Measurements from ENCODE around the gene HRH2.
"Not testable (repeated sequence)": the region's sequence is repeated elsewhere in the genome, so short reads cannot be mapped to it uniquely, and the experiment has no call there.

Gene HRH2

DNA sequence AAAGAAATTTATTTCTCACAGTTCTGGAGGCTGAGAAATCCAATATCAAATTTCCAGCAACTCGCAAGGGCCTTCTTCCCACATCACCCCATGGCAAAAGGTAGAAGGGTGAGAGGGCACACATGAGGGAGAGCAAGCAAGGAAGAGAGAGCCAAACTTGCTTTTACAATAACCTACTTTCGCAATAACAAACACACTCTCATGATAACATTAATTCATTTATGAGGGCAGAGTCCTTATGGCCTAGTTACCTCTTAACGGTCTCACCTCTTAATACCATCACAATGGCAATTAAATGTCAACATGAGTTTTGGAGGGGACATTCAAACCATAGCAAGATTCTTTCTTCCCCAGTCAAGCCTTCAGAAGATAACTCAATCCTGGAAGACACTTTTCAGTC, 11.6 kb upstream of the HRH2 start:
- DNase-seq (ENCODE audit: low read depth): no peak

DNA sequence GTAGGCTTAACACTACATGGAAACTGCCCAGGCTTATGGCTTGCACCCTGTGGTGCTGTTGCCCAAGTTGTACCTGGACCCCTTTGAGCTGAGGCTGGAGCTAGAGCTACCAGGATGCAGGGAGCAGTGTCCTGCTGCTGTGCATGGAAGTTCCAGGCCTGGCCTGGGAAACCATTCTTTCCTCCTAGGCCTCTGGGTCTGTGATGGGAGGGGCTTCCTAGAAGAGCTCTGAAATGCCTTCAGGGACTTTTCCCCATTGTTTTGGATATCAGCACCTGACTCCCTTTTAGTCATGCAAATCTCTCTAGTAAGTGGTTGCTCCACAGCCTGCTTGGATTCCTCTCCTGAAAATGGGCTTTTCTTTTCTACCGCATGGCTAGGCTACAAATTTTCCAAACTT, 7.9 kb upstream of the HRH2 start:
- DNase-seq (ENCODE audit: low read depth): no peak

DNA sequence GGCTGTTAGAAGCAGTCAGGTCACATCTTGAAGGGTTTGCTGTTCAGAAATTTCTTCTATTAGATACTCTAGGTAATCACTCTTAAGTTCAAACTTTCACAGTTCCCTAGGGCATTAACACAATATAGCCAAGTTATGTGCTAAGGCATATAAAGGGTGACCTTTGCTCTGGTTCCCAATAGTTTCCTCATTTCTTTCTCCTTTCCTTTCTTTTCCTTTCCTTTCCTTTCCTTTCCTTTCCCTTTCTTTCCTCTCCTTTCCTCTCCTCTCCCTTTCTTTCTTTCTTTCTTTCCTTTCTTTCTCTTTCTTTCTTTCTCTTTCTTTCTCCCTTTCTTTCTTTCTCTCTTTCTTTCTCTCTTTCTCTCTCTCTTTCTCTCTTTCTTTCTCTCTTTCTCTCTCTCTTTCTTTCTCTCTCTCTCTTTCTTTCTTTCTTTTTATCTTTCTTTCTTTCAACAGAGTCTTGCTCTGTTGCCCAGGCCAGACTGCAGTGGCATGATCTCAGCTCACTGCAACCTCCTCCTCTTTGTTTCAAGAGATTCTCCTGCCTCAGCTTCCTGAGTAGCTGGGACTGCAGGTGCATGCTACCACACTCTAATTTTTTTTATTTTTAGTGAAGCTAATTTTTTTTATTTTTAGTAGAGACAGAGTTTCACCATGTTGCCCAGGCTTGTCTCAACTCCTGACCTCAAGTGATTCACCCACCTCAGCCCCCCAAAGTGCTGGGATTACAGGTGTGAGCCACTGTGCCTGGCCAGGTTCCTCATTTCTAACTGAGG, 7.3 kb upstream of the HRH2 start:
- not testable (repeated sequence) for DNase-seq (ENCODE audit: low read depth)

DNA sequence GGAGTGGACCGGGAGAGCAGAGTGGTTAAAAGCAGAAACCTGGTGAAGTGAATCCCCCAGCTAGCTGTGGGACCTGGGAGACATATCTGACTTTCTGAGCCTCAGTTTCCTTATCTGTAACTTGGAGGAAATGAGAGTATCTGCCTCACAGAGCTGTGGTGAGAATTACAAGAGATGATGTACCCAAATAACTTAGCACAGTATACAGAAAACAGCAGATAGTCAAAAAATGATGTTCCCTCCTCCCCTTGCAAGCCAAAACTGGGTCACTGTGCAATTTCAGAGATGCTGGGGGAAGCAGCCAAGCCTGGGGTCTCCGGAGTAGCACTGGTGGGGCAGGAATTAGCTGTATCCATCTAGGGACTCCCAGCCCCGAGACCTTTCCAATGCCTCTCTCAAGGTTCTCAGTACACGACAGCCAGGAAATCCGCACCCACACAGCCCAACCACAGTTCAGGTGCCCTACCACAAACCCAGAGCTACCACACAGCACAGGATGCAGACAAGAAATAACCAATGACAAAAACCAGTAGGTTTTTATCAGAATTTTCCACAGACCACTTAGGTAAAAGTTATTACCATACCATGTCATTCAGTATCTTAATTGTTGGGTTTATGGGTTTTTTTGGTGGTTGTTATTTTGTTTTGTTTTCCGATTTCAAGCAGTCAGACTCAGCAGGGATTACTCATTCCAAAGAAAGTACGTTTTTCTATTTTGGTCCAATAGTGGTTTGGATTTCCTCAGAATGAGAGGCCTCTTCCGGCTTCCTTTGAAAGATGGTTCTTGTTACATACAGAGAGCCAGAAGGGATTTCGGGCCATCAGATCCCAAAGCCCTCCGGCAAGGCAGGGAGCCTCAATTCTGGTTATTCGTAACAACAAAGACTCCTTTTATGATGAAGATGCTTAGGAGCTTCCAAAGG, 4.9 kb upstream of the HRH2 start:
- DNase-seq (ENCODE audit: low read depth): peak; percentile 37

DNA sequence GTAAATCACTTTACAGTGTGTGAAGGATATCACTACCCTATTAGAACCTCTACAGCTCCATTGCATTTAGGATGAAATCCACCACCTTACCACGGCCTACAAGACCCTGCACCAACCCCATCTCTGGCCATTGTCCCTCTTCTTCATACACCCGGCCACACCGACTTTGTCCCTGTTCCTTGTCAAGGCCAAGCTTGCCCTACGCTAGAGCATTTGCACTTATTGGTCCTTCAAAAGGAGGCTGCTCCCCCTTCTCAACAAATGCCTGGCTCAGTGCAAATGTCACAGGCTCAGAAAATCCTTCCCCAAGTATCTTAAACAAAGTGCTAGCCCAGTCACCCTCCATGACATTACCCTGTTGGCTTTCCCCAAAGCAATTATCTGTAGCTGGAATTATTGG, 4.1 kb upstream of the HRH2 start:
- DNase-seq (ENCODE audit: low read depth): no peak

DNA sequence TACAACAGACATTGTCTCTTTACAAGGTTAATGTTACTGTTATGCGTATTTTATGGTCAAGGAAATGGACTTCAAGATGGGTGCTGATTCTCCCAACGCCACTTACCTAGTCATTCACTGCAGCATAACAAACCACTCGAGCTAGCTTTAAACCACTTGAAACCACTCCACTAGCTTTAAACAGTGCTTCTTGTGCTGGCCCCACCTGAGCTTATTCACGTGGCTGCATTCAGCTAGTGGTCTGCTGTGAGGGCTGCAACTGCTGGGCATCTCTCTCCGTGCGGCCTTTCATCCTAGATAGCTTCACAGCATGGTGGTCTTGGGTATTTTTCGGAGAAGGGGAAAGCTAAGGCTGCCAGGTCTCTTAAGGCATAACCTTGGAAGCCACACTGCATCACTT, 3.5 kb upstream of the HRH2 start:
- DNase-seq (ENCODE audit: low read depth): no peak

DNA sequence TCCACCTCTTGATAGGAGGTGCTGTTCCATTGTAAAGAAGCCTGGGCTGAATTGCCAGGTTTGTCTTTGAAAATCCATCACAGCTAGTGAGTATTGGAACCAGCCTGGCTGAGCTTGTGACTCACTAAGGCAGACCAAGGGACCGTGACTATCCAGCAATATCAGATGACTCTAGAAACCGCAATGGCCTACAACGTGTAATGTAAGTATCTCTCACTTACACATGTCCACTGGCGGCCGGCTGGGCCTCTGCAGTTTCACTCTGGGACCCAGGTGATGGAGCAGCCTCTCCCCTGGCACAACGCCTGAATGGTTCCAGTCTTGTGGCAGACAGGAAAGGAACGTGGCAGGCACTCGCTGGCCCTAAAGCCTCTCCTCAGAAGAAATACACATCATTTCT, 3.1 kb upstream of the HRH2 start:
- DNase-seq (ENCODE audit: low read depth): no peak

DNA sequence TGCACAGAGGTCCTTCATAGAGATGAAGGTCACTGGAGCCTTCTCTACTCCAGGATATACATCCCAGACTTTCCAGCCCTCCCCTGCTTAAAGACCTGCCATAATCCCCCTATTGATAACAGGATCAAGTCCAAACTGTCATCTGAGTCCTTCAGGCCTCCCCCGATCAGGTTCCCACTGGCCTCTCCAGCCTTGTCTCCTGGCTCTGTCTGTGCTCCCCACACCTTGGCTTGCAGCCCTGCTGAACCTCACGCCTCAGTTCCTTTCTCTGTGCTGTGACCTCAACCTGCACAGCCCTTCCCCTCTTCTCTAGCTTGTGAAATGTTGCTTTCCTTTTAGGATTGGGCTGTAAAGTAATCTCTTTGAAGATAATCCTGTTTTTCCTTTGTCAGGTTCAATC, 2.5 kb upstream of the HRH2 start:
- no peak for DNase-seq (ENCODE audit: low read depth)

DNA sequence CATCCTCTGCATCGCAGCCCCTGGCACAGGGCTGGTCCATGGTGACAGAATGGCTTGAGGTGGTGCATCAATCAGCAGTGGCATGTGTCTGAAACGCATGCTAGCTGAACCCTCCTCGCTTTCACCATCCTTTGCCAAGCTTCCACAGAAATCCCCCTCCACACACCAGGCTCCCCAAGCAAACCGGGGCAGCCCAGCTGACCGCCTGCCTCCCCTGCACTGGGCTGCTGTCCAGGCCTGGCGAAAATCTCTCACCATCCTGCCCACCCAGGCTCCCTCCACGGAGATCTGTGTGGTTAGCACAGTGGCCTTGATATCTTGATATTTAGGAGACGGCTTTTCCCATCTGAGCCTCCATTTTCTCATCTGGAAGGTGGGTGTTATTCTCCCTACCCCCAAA, 905 bp upstream of the HRH2 start:
- no peak for DNase-seq (ENCODE audit: low read depth)

DNA sequence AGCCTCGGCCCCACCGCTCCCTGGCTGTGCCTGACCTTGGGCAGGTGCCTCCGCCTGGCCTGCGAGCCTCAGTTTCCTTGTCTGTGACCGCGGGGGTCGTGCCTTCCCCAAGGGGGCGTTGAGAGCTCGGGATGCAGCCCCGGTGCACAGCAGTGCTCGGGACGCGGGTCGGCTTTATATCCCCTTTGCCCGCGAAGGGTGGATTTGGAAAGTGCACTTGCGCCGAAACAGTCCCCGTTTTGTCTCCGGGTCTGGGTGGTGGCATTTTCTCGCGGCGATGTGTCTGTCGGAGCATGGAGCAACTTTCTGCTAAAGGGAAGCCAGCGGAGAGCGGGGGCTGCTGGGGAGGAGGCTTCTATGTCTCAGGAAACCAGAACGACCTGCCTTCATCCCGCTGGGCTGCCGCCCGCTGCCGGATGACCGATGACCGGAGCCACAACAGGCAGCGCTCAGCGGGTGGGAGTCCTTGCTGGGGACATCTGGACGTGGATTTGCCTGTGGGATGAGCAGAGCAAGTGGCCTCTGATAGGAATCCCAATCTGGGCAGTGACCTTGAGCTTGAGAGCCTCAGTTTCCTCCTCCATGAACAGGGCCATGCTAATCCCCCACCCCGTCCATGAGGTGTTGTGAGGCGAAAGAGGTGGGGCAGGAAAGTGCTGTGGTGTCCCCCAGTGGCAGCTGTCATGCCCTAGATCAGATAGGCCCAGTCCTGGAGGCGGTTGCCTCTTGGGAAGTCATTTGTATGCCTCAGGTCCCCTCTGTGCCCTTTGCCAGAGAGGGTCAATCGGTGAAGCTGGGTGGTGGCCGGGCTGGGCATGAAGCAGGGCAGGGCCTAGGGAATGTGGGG, 651 bp downstream of the HRH2 start:
- DNase-seq (ENCODE audit: low read depth): no peak

DNA sequence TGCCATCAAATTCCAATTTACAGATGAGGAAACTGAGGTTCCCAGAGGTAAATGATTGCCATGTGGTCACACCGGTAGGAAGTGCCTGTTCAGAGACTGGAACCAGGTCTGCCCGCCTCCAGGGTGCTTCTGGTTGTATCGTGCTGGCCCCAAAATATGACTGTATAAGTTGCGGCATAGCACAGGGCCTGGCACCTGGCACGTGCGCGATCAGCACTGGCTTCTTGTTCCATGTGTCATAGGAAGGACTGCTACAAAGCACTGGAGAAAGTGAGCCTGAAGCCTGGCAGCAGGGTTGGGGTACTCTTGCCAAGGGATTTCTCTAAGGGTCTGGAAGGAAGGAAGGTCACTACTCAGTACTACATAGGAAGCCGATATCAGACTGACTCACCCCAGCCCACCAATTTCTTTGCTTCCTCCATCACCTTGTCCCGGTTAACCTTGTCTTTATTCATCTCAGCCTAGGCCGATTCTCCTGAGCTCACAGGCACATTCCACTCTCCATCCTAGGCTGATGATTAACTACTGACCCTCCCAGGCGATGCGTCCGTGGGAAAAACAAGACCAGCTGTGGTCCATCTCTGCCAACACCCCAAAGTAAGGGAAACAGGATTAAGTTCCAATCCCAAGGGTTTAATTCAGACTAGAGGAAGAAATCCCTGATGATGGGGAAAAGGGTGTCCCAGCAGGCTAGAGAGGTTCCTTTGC, 1.8 kb downstream of the HRH2 start:
- no peak for DNase-seq (ENCODE audit: low read depth)

DNA sequence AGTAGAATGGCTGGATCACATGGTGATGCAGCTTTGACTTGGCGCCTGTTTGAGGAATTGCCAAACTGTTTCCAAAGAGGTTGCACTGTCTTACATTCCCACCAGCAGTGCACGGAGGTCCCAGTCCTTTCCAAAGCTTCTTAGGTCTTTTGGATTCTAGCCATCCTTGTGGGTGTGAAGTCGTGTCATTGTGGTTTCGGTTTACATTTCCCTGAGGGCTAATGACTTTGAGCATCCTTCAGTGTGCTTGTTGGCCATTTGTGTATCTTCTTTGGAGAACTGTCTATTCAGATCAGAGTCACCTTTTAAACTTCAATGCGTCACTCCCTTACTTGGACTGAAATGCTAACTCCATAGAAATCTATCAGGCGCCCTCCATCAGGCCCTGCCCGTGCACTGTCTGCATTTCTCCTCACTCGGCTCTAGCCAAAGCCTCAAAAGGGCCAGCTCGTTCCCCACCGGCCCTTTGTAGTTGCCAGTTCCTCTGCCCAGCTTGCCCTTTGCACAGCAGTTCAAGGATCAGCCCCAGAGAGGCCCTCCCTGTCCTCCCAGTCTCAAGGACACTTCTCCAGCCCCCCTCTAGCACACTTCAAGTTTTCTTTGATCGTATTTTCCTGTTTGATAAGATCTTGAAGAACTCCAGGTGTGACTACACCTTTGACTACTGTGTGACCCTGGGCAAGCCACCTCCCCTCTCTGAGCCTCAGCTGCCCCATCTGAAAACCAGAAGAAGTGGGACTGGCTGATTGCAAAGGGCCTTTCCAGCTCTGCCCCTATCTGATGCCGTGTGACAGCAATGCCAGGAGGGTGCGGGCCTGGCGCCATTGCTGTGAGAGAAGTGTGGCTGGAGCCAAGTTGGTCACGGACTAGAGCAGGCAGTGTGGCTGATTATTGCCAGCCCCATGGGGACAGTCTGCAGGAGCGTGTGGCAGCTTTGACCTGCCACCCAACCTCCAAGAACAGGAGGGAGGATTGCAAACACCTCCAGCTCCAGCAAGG, 5.6 kb downstream of the HRH2 start:
- DNase-seq (ENCODE audit: low read depth): no peak

DNA sequence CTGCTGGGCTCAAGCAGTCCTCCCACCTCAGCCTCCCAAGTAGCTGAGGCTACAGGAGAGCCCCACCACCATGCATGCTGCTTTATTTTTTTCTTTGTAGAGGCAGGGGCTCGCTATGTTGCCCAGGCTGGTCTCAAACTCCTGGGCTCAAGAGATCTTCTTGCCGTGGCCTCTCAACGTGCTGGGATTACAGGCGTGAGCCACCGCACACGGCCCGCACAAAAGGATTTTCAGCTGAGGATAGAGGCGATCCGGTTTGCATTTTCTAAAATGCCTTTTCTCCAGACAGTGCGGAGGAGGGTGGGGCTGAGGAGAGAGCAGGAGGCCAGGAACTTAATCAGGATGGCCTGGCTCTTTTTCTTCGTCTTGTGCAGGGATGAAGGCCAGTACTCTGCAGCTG, 6.9 kb downstream of the HRH2 start:
- DNase-seq (ENCODE audit: low read depth): no peak

DNA sequence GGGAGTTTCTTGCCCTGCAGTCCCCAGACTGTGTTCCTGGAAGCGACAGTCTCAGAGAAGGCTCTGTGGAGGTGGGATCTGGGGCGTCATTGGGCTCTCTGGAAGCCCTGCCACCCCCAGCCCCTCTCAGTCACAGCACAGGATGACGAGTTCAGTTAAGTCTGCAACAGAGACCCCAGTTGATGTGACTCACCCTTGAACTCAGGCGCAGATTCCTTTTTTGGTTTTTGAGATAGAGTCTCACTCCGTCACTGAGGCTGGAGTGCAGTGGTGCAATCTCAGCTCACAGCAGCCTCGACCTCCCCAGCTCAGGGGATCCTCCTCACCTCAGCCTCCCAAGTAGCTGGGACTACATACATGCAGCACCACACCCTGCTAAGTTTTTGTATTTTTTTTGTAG, 8.3 kb downstream of the HRH2 start:
- no peak for DNase-seq (ENCODE audit: low read depth)

DNA sequence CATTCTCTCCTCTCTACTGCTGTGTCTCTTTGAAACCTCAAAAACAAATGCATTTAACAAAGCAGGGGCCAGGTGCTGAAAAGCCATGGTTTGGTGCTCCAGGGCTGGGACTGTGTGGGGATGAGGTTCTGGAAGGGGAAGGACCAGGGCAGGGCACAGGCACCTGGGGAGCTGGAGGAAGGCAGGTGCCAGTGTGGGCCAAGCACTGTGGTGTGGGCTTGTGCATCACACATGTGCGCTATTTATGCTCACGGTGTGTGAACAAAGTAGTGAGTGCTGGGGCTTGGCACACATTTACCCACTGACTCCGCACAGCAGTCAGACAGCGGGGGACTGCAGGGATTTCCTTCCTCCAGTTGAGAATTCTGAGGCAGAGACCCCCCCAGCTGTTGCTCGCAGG, 10.1 kb downstream of the HRH2 start:
- DNase-seq (ENCODE audit: low read depth): no peak

DNA sequence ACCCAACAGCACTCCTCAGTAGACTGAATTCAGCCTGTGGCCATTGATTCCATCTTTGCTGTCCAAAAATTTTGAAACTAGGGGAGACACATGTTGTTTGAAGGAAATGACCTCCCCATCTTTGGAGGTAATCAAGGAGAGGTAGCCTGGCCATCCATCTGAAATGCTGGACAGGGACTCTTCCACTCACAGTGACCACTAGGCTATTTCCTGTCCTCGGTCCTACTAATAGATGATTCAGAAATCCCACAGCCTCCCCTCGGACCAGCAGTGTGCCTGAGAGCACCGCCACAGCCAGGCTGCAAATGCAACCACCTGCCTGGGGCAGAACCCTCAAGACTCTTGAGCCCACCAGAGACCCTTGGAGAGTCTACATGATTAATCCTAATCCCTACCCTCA, 12.5 kb downstream of the HRH2 start:
- no peak for DNase-seq (ENCODE audit: low read depth)

DNA sequence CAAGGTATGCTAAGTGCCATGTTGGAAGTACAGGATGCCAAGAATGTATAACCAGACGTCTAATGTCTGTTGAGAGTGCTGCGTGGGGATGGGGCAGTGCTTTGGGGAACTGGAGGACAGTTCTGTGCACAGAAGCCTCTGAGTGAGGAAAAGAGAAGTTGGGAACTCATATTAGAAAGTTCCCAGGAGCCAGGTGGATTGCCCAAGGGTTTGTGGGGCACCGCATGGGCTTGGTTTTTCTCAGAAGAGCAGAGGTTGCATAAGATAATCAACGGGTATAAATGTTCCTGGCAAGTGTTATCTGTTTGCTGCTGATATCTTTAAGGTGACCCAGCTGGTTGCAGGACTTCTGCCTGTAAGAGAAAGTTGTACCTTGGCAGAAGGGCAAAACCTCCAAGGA, 13.1 kb downstream of the HRH2 start:
- DNase-seq (ENCODE audit: low read depth): no peak

DNA sequence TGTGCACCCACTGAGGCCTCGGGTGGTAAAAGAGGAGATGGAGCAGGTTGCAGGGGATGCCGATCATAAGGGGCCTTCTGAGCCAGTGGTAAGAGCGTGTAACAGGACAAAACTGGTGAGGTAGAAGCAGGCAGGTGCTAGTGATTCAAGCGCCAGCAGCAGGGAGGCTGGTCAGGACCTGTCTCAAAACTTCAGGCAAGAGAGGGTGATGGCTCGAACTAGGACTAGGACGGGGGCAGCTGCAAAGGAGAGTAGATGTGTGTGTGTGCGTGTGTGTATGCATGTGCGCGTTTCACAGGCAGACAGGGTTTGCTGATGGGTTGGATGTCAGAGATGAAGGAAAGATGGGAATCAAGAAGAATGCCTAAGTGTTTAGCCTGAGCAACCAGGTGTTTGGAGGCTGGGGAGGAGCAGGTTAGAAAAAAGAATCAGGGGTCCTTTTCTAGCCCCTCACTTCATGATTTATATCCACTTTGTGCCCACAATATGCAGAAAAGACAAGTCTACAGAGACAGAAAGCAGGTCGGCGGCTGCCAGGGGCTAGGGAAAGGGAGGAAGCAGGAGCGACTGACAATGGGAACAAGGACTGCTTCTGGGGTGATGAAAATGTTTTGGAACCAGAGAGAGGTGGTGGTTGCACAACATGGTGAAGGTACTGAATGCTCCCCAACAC, 15.2 kb downstream of the HRH2 start:
- DNase-seq (ENCODE audit: low read depth): no peak

DNA sequence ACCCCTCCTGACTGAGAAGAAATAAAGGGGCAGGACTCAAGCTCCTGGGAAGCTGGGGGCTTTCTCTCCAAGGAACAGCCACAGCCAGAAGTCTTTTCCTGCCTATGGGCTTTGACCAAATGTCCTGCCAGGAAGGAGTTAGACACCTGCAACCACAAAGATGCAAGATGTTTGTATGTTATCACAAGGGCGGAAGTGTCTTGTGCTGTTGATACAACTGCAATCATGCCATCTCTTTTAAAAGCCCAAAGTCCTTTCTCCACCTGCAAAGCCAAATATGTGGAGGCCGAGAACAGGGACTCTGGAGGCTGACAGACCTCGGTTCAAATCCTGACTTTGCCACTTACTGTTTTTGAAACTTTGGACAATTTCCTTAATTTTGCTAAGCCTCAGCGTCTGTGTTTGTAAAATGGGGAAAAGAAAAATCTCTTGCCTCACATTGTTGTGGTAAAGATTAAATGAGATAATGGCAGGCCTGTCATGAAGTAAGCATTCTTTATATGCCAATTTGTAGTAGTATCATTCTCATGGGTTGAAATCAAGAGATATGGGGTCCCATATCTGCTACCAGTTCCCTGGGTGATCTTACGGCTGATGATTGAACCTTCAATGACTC, 17.0 kb downstream of the HRH2 start:
- DNase-seq (ENCODE audit: low read depth): no peak

DNA sequence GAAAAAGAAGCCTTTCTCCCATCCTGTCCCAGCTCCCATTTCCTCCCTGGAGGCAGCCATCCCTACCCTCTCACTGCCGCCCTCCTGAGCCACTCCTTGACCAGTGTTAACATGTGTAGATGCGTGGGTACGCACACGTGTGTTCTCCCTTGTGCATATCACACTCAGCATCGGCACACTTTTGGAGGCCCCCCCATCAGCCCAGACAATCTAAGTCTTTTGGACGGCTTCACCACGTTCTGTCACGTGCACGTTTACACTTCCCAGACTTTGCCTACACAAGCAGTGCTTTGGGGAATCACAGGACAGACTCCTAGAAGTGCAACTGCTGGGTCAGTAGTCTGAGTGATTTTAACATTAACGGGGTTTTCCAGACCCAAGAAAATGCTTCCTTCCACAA, 18.0 kb downstream of the HRH2 start:
- no peak for DNase-seq (ENCODE audit: low read depth)
